Muscle of arm (tissue), 12 donors: Measurements from ENCODE around the gene PIEZO2. TPM values are rescaled to one million over a fixed set of nuclear protein-coding genes. Genes with fewer than 3 reads are reported as not detected.
"Not testable (repeated sequence)": the region's sequence is repeated elsewhere in the genome, so short reads cannot be mapped to it uniquely, and the experiment has no call there.

Experiments
- DNase-seq: peaks from one replicate; pipeline ENCODE4 v3.0.0-alpha.2; 2013
- polyA plus RNA-seq, 12 donors: library from polyadenylated mRNA; unstranded; fragments of 120-200 nt; gene quantifications; one replicate each; pipeline ENCODE4 v1.2.1, GENCODE V29; 2013; ENCODE audit not compliant: insufficient read length in 12 of 12

The PIEZO2 gene
- polyA plus RNA-seq, 12 donors = 20.7 to 71.2 (median 30.9) TPM; not detected in 1

DNA sequence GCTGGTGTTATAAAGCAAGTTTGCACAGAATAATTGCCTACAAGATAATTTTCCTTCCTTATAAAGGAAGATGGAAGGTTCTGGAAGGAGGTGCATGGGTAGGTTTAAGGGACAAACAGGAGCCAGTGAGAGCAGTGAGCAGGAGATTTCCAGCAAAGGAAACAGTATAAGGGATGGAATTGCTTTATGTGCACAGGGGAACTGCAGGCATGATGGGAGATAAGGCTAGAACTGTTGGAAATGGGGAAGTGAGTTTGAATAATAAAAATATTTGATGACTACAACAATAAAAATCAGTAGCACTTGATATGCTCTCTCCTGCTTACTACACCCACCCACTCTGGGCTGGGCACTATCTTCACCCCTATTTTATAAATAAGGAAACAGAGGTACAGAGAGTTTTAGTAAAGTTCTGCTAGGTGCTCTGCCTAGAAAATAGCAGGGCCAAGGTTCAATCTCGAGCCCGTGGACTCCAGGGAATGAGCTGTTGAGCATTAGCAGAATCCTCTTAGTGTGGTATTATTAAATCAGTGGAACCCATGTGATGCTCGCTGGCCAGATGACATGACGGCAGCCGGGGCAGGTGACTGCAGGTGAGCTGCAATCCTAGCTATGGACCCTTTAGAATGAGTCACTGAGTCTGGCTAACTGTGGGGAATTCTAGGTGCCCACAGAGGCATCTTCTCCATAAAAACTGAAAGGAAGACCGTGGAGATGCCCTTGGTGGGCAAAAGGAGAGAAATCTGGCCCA is 302.5 kb downstream of the PIEZO2 start:
- no peak for DNase-seq

DNA sequence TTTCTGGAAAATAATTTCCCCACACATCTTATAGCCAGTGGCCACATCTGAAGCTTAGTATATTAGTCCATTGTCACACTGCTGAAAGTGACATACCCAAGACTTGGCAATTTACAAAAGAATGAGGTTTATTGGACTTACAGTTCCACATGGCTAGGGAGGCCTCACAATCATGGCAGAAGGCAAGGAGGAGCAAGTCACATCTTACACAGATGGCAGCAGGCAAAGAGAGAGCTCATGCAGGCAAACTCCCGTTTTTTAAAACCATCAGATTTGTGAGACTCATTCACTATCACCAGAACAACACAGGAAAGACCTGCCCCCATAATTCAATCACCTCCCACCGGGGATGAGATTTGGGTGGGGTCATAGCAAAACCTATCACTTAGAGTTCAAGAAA is 303.3 kb downstream of the PIEZO2 start:
- not testable (repeated sequence) for DNase-seq

DNA sequence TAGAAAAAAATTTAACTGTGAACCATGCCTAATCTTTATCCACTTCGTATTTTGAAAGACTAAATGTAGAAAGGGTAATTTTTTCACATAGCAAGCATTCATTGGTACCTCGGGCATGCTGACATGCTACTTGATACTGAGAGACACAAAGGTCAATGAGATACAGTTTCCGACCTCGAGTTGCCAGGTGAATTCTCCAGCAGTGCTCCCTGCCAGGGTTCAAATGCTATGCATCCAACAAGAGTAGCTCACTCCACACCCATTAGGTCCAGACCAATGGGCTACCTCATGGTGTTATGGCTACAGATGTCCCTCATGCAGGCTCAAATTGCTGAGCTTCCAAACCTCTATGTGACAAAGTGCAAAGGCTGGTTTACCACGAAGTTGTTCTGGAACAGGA is 305.8 kb downstream of the PIEZO2 start:
- no peak for DNase-seq

DNA sequence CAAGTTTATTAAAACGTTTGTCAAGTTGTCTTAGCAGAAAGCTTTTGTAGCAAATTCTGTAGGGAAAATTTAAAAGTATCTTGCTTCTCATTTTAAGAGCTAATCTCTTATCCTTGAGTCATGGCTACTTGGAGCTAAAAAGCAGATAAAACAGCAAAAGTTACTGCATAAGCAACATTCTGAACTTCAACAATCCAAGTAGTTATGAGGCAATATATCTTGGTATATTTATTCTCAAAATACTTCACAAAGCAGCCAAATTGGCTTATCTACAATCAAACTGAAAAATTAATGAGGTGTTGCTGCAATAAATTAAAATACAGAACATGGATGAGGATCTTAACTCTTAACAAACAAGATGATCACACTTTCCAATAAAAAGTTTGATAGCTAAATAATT is 306.5 kb downstream of the PIEZO2 start:
- DNase-seq = no peak

DNA sequence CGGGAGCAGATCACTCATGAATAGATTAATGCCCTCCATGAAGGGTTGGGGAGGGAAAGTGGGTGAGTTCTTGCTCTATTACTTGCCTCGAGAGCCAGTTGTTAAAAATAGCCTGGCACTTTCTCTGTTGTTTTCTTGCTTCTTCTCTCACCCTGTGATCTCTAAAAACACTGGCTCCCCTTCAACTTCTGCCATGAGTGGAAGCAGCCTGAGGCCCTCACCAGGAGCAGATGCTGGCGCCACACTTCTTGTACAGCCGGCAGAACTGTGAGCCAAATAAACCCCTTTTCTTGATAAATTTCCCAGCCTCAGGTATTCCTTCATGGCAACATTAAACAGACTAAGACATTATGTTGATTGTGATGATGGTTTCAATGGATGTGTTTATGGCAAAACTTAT is 307.0 kb downstream of the PIEZO2 start:
- DNase-seq = no peak

DNA sequence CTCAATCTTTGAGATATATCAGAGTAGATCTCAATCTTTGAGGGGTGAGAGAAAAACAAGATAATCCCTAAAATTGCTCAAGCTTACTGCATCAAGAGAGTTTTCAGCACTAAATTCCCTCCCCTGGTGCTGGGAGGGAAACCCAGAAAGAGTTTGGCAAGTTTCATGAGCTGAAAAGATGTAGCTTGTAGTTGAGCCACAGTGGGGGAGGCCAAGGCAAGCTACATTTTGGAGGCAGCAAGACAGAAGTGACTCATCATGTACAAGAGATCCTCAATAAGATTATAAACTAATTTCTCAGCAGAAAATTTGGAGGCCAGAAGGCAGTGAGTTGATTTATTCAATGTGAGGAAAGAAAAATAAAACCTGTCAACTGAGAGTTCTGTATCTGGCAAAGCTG is 308.2 kb downstream of the PIEZO2 start:
- DNase-seq = no peak

DNA sequence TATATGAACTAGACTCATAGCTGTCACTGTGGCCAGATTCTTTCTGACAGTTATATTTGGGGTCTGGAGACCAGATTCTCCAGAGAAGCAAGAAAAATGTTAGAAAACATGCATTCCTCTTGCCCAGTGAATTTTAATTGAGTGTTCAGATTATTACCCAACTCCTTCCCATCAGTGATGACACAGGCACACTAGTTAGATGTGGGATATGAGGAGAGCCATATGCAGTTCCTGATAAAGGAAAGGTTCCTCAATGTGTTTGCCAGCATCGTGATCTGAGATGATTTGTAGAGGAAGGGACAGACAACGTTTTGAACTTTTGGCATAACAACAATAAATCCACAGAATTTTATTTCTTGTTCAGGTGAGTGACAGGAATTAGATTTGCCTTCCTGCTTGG is 308.6 kb downstream of the PIEZO2 start:
- no peak for DNase-seq

DNA sequence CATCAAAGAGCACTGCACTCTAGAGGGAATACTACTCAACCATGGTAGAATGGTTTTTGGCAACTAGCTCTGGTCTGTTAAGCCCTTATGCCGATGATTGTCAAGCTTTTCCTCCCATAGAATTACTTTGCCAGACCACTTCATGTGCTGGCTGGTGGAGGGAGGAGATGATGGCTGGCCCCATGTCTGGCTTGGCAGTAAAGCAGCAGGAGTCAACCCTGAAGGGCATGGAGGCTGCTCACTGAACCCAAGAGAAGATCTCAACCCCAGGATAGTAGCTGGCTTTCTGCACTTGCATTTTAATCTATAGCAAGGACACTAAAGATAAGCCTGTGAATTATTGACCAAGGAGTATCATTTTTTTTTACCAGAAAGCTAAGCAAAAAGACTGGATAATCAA is 309.9 kb downstream of the PIEZO2 start:
- DNase-seq = no peak

DNA sequence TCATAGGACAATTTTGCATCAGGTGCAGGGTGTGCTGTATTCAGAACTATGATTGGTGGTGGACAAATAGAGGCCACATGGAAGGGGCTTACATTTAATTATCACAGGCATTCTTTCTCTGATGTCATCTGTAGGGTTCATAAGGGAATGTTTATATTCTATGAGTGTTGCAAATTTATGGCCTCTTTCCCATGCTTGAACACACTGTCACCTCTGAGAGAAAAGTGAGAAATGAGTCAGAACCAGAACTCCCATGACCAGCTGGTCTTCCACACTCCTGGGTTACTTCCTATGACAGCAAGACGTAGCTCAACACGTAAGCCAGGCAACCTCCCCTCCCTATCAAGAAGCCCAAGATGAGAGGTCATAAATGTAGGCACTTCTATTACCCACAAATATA is 310.8 kb downstream of the PIEZO2 start:
- no peak for DNase-seq

DNA sequence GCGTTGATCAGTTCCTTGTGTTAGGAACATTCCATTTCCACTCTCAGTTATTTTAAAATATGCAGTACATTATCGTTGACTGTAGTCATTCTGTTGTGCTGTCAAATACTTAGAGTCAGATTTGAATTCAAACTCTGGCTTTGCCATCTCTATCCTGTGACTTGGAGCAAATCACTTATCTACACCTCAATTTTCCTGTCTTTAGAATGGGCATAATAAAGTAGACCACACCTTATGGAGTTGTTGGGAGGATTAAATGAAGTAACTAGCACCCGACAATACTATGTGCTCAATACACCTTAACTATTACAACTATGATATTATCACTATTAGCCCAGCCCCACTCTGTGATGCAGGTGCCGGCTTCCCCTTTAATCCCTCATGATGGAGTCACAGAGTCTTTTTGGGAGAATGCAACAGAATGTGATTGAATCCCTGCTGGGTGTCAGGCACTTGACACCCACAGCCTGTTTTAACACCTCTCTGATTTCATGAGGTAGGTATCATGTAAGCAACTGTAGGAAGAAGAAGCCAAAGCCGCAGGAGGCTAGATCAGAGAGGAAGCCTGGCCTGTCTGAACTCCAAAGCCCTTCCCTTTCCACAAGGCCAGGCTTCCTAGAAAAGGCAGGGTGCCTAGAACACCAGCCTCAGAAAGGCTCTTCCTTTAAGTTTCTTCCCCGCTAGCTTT is 315.1 kb downstream of the PIEZO2 start:
- DNase-seq = no peak

DNA sequence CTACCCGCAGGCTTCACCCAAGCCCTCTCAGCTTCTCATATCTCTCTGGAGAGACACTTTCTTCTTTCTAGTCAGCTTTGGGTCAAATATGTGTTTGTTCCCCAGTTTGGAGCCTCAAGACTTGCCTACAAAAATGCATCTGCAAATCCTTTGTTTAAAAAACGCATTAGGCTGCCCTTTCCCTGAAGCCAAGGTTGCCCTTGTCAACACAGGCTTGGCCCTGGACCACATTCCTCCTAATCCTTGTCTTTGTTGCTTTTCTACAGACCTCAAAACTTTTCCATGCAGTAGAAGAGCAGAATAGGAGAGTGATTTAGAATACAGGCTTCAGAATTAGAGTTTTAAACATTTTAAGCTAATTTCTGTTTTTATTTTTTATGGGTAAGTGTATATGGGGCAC is 315.7 kb downstream of the PIEZO2 start:
- no peak for DNase-seq

DNA sequence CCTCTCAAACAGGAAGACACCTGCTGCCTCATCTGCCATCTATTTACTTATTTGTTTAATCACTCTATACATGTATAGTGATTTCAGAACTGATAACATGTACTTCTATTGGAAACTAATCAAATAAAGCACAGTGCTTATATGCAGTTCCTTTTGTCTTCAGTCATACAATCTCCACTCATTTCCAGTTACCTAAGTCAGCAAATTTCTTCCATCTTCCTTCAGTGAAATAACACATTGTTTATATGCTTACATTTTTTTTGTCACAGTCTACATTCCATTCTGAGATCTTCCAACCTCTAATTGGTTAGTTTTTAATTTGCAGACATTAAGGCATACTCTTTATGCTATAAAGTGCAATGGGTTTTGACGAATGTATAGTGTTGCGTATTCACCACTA is 323.0 kb downstream of the PIEZO2 start:
- no peak for DNase-seq

DNA sequence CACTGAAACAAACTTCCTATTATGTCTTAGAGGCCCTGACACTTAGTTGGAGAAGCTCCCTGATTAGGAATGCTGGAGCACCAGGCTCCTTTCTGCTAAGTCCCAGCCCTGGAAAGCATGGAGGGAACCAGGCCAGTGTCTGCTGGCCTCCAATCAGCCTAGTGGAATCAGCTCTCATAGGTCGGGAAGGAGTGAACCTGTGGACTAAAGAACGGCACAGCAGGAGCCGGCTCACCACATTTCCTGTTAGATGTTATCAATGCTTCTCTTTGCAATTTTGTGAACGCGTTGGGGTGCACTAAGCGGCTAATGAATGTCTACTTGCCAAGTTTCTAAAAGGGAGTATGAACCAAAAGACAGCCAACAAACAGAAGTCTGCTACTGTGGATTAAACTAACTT is 326.9 kb downstream of the PIEZO2 start:
- no peak for DNase-seq

DNA sequence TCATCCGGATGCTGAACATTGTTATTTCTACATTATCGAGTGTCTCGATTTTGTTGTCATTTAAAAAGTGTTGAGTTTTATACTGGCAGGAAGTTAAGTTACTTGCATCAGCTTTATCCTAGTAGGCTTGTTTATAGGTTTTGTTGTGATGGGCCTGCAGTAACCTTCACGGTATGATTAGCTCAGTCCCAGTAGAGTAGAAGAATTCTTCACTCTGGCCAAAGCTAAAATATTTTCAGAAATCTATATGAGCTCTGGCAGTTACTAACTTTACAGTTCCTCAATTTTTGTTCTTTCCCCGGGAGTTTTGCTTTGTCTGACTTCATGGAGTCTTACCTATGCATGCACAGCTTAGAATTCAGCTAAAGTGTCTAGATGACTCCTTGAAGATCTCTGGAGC is 328.7 kb downstream of the PIEZO2 start:
- no peak for DNase-seq

DNA sequence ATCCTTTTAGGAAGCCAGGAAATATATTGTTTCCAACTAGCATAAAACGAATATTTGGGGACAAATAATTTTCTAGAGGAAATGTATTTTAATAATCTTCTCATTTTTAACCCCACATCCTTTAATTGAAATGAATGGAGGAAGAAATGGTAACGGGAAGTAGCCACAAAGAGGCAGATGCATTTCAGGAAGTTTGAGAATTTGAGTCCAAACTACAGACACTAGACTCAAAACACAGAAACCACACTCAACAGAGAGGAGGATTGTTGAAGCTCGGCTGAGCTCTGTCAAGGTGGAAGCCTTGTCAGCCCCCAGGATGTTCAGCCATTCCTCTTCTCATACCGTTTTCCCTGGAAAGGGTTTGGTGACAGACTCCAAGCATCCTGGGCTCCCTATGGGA is 335.0 kb downstream of the PIEZO2 start:
- DNase-seq = no peak

DNA sequence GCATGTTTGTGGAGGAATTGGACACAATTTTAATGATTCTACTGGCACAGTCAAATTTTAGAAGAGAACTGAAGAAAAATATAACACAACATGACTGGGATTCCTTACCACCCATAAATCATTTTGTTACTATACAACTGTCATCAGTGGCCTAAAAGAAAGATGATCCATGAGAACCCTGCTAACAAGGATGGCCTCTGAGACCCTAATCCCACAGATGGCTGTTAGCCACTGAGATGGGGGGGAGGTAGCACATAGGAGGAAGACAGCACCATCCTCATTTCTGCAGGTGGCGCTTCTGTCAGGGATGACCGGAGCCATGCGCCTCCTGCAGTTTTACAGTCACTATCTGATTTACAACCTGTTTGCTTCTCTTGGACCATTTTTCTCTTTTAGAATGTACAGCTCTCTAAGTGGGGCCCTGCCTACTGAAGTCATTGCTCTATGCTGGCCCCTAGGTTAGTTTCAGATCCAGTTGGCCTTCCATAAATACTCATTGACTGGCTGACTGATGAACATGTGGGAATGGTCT is 343.7 kb downstream of the PIEZO2 start:
- DNase-seq = no peak

DNA sequence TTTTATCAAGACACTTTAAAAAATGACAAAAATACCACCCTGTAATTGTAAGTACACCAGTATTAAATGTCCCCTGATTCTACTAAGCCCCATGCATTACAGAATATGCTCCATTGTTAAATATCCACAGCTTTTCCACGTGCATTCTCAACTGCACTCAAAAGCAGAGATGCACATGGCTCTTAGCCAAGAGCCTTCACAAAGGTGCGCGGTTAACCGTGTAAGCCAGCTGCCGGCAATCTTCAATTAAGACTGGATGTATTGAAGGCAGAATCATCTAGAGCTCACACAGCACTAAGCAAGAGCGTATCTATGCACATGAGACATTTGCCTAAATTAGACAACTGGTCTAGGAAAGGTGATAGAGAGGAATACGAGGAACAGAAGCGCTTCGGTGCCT is 345.2 kb downstream of the PIEZO2 start:
- DNase-seq = no peak

DNA sequence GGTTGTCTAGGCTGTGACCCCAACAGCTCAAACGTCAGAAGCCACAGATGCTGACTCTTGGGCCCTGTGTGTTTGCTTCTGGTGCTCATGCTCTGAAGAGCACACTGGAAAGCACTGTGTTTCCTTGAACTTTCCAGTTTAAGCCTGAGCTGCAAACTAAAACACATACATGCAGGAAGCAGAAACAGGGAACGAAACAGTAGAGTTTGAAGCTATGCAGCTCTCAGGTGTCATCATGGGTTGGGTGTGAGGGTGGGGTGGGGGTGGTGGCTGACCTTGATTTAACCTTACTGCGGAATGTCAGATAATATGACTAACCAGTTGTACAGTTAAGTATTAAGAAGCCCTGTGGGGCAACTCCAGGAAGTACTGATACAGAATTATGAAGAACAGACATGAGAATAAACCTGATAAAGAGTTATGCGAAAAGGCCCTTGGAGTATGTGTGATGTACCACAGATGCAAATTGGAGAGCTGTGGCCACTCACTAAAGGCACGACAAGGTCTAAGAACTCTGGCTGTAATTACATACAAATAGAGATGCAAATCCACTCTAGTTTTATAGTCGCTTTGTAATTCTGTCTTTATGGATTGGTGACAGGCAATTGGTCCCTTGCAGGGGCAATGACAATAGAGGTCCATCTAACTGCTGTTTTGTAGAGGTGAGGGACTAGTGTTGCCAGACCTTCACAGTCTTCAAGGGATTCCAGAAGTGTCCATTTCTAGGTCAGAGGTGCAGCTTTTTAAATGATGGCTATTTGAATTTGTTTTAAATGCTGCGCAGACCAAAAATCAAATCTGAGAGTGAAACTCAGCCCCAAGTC is 350.4 kb downstream of the PIEZO2 start:
- no peak for DNase-seq

DNA sequence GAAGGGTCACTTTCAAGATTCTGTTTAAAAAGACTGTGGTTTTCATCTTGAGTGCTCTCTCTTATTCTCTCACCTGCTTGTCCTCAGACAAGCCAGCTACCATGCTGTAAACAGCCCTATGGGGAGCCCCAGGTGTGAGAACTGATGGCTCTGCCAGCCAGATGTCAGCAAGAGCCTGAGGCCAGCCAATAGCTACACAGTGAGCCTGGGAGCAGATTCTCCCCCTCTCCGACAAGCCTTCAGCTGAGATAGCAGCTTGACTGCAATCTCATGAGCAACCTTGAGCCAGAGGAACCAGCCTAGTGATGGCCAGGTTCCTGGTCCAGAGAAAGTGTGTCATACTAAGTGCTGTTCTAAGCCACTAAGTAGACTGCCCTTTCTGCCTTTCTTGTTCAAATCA is 351.5 kb downstream of the PIEZO2 start:
- no peak for DNase-seq

DNA sequence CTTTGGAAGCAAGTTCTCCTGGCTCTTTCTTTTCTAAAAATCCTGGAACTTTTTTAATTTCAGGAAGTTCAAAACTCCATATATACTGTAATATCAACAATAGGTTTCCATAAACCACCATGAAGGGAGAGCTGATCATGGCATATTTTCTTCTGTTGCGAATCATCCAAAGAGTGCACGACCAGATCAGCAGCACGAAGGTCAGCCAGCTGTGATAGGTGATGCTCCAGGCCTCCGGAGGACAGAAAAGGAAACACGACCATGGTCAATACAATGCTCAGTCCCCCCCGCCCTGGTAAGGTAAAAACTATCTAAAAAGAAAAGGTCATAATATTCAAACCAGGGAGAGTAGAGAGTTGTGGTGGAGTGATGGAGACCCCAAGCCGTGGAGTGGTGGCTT is 354.6 kb downstream of the PIEZO2 start:
- no peak for DNase-seq

DNA sequence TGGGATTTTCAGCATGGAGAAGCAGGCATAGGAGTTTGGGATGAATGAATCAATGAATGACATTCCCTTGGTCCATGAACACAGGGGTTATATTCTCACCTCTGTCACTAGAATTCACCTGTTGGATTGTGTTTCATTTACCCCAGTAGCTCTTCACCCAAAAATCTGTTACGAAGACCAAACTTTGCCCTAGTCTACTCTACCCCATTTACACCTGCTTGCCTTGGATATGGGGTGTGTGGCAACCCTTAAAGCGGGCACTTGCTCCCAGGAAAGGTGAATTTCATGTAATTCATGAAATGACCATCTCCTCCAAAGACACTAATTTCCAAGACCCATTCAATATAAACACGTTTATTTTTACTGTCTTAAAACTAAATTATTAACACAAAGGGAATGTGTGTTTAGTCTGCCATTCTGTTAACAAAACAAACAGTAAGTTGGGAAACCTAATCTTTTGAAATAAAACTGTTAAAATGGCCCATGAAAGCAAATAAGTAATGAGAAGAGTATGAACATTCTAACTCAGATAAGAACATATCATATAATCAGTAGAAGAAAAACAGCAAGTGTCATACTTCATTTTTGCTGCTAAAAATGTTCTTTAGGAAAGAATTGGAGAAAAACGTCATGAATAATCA is 355.5 kb downstream of the PIEZO2 start:
- DNase-seq = no peak

DNA sequence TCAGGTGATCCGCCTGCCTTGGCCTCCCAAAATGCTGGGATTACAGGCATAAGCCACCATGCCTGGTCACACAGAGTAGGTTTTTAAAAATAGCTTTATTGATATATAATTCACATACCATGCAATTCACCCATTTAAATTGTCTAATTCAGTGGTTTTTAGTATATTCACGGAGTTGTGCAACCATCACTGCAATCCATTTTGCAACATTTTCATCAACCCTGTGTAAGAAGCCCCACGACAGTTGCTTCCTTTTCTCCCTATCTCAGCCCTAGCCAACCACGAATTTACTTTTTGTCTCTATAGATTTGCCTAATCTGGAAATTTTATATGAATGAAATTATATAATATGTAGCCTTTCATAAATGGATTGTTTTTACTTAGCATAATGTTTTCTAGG is 357.2 kb downstream of the PIEZO2 start:
- DNase-seq = no peak
